HG03565 (cell line): Measurements from ENCODE around the gene UQCC2.

Source experiments
- ATAC-seq: cut with Tn5 transposase; IDR thresholded peaks from one replicate; pipeline ENCODE4 v1.9.1; 2021; ENCODE audit warnings: mild to moderate bottlenecking, moderate library complexity; ENCODE audit not compliant: unreplicated experiment

Gene UQCC2

GRCh38 chr6:33658982-33659689, 52.4 kb downstream of the UQCC2 start:
- ATAC-seq = no peak

- no peak for ATAC-seq
These were observed 54.7 kb downstream of the UQCC2 start for GRCh38 chr6:33656844-33657243.

- no peak for ATAC-seq
These were observed 56.5 kb downstream of the UQCC2 start for GRCh38 chr6:33654831-33655554.

GRCh38 chr6:33652002-33652401, 59.5 kb downstream of the UQCC2 start:
- no peak for ATAC-seq

GRCh38 chr6:33651403-33651802, 60.1 kb downstream of the UQCC2 start:
- no peak for ATAC-seq
